Neural progenitor cell (in vitro differentiated cells): ENCODE results near the gene TNFRSF1B. TPM values are rescaled to one million over a fixed set of nuclear protein-coding genes. Genes with fewer than 3 reads are reported as not detected.

ENCODE experiments used
- DNase-seq: peaks from one replicate; pipeline ENCODE4 v3.0.0-alpha.2; 2016; ENCODE audit warnings: low spot score
- H2AFZ ChIP-seq: fragments of 200-600 bp; sonication (generic); replicated peaks from 2 replicates; pipeline ENCODE4 v1.6.1; 2016; ENCODE audit warnings: antibody characterized with exemption
- H3F3A ChIP-seq: fragments of 200-600 bp; sonication (generic); 2 replicates; pipeline ENCODE4 v1.6.1; 2016; ENCODE audit warnings: antibody characterized with exemption, low read depth
- H3K27ac ChIP-seq: fragments of 200-600 bp; sonication (generic); 2 replicates; pipeline ENCODE4 v1.5.1; 2016; ENCODE audit warnings: mild to moderate bottlenecking
- H3K27me3 ChIP-seq: fragments of 200-600 bp; sonication (generic); 2 replicates; pipeline ENCODE4 v1.6.1; 2016; ENCODE audit warnings: mild to moderate bottlenecking, moderate library complexity
- H3K36me3 ChIP-seq: fragments of 200-600 bp; sonication (generic); 2 replicates; pipeline ENCODE4 v1.5.1; 2016
- H3K4me1 ChIP-seq: fragments of 200-600 bp; sonication (generic); 2 replicates; pipeline ENCODE4 v1.6.1; 2016; ENCODE audit warnings: mixed run types
- H3K4me2 ChIP-seq: fragments of 200-600 bp; sonication (generic); 2 replicates; pipeline ENCODE4 v1.6.1; 2016
- H3K4me3 ChIP-seq: fragments of 200-600 bp; sonication (generic); 2 replicates; pipeline ENCODE4 v1.5.1; 2016
- H3K79me2 ChIP-seq: fragments of 200-600 bp; sonication (generic); 2 replicates; pipeline ENCODE4 v1.6.1; 2016; ENCODE audit warnings: low read depth
- H3K9ac ChIP-seq: fragments of 200-600 bp; sonication (generic); 2 replicates; pipeline ENCODE4 v1.6.1; 2016
- H3K9me3 ChIP-seq: fragments of 200-600 bp; sonication (generic); 2 replicates; pipeline ENCODE4 v1.5.1; 2016; ENCODE audit warnings: low read depth
- H4K20me1 ChIP-seq: fragments of 200-600 bp; sonication (generic); 2 replicates; pipeline ENCODE4 v1.6.1; 2016; ENCODE audit warnings: low read depth
- H3K27ac Mint-ChIP-seq: 3 replicates; pipeline ENCODE4 v1.8.0; 2021; ENCODE audit warnings: mixed read lengths
- H3K27me3 Mint-ChIP-seq: 2 replicates; pipeline ENCODE4 v1.8.0; 2022; ENCODE audit warnings: low read depth, mild to moderate bottlenecking, inconsistent platforms, moderate library complexity, mixed read lengths; ENCODE audit not compliant: insufficient read depth
- H3K36me3 Mint-ChIP-seq: 3 replicates; pipeline ENCODE4 v1.8.0; 2021; ENCODE audit warnings: mixed read lengths
- H3K4me1 Mint-ChIP-seq: 3 replicates; pipeline ENCODE4 v1.8.0; 2021; ENCODE audit warnings: mixed read lengths
- H3K4me3 Mint-ChIP-seq: 3 replicates; pipeline ENCODE4 v1.8.0; 2021; ENCODE audit warnings: mild to moderate bottlenecking, moderate library complexity, mixed read lengths
- H3K9me3 Mint-ChIP-seq: 3 replicates; pipeline ENCODE4 v1.8.0; 2020; ENCODE audit warnings: mixed read lengths
- CTCF ChIP-seq: fragments of 200-600 bp; sonication (generic); IDR thresholded peaks from 2 replicates; pipeline ENCODE4 v1.5.1; 2017; ENCODE audit warnings: antibody characterized with exemption, mild to moderate bottlenecking
- EZH2 ChIP-seq: fragments of 200-600 bp; sonication (generic); IDR thresholded peaks from 2 replicates; pipeline ENCODE4 v1.6.1; 2017; ENCODE audit warnings: antibody characterized with exemption, mild to moderate bottlenecking, moderate library complexity
- EZH2phosphoT487 ChIP-seq: fragments of 200-600 bp; sonication (generic); IDR thresholded peaks from 2 replicates; pipeline ENCODE4 v1.6.1; 2017; ENCODE audit warnings: antibody characterized with exemption
- total RNA-seq: library from RNA; depleted of rRNA; stranded (reverse); fragments of >200 nt; gene quantifications from 2 replicates; pipeline ENCODE4 v1.2.3, GENCODE V29; 2015; ENCODE audit warnings: low replicate concordance

The TNFRSF1B gene
- 0.04 and 0.22 TPM in 2 replicates for total RNA-seq

GRCh38 chr1:12166834-12167492 is at the start of gene TNFRSF1B:
TNFRSF1B (plus strand) TSS chr1:12166991; CDS start chr1:12167092, 101 bp downstream.
- Mint-ChIP-seq H3K36me3 (peaks cover 1% of the 10 kb centered on the region), H3K27me3 (peaks cover 18% of the 10 kb centered on the region), H3K4me3 (peak within 1 kb of the TSS; percentile 84), H3K9me3 (no peaks in the 10 kb centered on the region), H3K27ac (peak within 1 kb of the TSS; percentile 85), H3K4me1 (peaks cover 24% of the 10 kb centered on the region)
- no peak within 1 kb of the TSS for H3K9ac ChIP-seq
- no peaks in the 10 kb centered on the region for H3K9me3 ChIP-seq
- no peaks in the 10 kb centered on the region for H3K4me1 ChIP-seq
- H3K27me3 ChIP-seq: peaks cover 46% of the 10 kb centered on the region
- H2AFZ ChIP-seq: peak within 1 kb of the TSS; percentile 79
- H3K4me3 ChIP-seq: peak within 1 kb of the TSS; percentile 8
- peak within 1 kb of the TSS; percentile 58 for H3K4me2 ChIP-seq
- H3K79me2 ChIP-seq: no peaks in the 10 kb centered on the region
- no peak within 1 kb of the TSS for H3K27ac ChIP-seq
- peak; percentile 83 for DNase-seq
- peak; percentile 42 for TF ChIP-seq EZH2
- TF ChIP-seq CTCF: no peak
- TF ChIP-seq EZH2phosphoT487: peak; percentile 48
- no peaks in the 10 kb centered on the region for H4K20me1 ChIP-seq
- no peaks in the 10 kb centered on the region for H3K36me3 ChIP-seq
- H3F3A ChIP-seq: no peaks in the 10 kb centered on the region

DNA sequence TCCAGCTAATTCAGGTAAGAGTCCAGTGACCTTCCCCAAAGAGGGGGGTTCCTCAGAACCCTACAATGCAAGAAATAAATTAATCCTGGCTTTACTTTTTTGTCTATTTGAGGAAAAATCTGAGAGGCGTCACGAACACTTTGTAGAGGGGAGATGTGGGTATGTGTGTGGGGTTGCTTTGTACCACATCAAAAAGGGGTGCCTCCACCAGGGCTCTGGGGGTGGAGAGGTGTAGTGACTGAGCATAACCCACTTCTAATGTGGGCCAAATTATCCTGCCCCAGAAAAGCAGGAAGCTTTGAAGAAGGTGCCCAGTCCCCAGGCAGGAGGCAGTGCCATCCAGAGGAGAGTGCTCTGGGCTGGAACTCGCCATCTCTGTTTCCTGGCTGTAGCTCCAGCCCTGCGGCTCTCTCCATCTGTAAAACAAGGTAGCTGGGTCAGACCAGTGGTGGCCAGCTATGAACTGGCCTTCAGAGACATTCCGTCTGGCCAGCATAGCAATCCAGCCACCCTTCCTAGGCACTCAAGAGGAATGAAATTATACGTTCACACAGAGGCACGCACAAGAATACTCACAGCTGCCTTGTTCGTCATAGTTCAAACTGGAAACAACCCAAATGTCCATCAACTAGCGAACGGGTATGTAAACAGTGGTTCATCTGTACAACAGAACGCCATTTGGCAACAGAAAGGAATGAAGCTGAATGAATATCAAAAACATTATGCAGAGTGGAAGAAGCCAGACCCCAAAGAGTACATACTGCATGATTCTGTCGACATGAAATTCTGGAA is 45.4 kb upstream of the TNFRSF1B start:
- no peak for TF ChIP-seq CTCF
- TF ChIP-seq EZH2: no peak
- TF ChIP-seq EZH2phosphoT487: no peak
- Histone ChIP-seq H3K27me3 (no peaks in the 10 kb centered on the region), H3K27ac (no peak overlapping the region), H3K9ac (no peak overlapping the region), H2AFZ (no peak overlapping the region), H3K79me2 (no peaks in the 10 kb centered on the region), H3K4me2 (no peak overlapping the region), H4K20me1 (no peaks in the 10 kb centered on the region), H3F3A (no peaks in the 10 kb centered on the region), H3K4me1 (no peaks in the 10 kb centered on the region), H3K9me3 (no peaks in the 10 kb centered on the region), H3K36me3 (no peaks in the 10 kb centered on the region), H3K4me3 (no peak overlapping the region)
- peaks cover 4% of the 10 kb centered on the region for H3K9me3 Mint-ChIP-seq
- DNase-seq: no peak
- no peak overlapping the region for H3K4me3 Mint-ChIP-seq
- no peak overlapping the region for H3K27ac Mint-ChIP-seq
- H3K27me3 Mint-ChIP-seq: peaks cover 5% of the 10 kb centered on the region
- H3K4me1 Mint-ChIP-seq: peaks cover 2% of the 10 kb centered on the region
- no peaks in the 10 kb centered on the region for H3K36me3 Mint-ChIP-seq

GRCh38 chr1:12123172-12123571 is 43.6 kb upstream of the TNFRSF1B start:
- peaks cover 5% of the 10 kb centered on the region for H3K27me3 Mint-ChIP-seq
- no peak overlapping the region for H3K4me3 Mint-ChIP-seq
- no peak for TF ChIP-seq EZH2
- no peak for TF ChIP-seq EZH2phosphoT487
- no peak for TF ChIP-seq CTCF
- H4K20me1 ChIP-seq: no peaks in the 10 kb centered on the region
- H3K4me1 Mint-ChIP-seq: peaks cover 2% of the 10 kb centered on the region
- H3F3A ChIP-seq: no peaks in the 10 kb centered on the region
- H3K4me3 ChIP-seq: no peak overlapping the region
- no peaks in the 10 kb centered on the region for H3K79me2 ChIP-seq
- no peak for DNase-seq
- peaks cover 4% of the 10 kb centered on the region for H3K9me3 Mint-ChIP-seq
- no peaks in the 10 kb centered on the region for H3K36me3 Mint-ChIP-seq
- H3K27ac ChIP-seq: no peak overlapping the region
- no peak overlapping the region for H3K9ac ChIP-seq
- H3K27ac Mint-ChIP-seq: no peak overlapping the region
- H3K9me3 ChIP-seq: no peaks in the 10 kb centered on the region
- no peak overlapping the region for H3K4me2 ChIP-seq
- no peaks in the 10 kb centered on the region for H3K36me3 ChIP-seq
- H2AFZ ChIP-seq: no peak overlapping the region
- no peaks in the 10 kb centered on the region for H3K27me3 ChIP-seq
- no peaks in the 10 kb centered on the region for H3K4me1 ChIP-seq
